ENCODE measurements around the gene PCID2. TPM values are rescaled to one million over a fixed set of nuclear protein-coding genes. Genes with fewer than 3 reads are reported as not detected.

Gene PCID2
- polyA plus RNA-seq, 1 experiment: 73.6 TPM

DNA sequence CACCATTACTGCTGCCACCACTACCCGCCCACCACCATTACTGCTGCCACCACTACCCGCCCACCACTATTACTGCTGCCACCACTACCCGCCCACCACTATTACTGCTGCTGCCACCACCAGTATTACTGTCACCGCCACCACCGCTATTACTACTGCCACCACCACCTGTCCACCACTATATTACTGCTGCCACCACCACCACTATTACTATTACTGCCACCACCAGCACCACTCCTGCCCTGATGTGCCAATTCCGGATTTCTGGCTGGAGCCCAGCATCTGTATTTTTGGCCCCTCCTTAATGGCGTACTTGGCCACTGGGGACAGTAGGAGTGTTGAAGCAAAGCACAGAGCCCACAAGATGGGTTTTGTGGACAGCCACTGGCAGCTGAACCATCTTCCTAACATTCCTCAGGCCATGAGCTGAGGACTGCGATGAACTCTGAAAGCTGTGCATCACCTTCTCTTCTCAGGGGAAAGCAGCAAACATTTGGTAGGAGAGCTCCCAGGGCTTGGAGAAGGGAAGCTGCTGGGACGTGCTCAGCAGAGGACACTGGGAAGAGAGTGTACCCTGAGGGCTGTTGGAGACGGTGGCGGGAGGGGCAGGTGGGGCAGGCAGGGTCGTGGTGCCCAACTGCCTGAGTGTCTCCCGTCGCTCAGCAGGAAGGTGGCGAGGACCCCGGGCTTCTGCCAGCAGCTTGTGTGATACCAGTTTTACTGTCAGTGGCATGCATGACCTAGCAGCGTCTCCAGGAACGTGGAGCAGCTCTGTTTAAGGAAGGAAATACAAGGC is 23.9 kb upstream of the PCID2 start:
- TF ChIP-seq CTCF (IDR thresholded peaks at IDR 0.05; ENCODE audit: insufficient read depth, low read depth, low read length): no peak
- Histone ChIP-seq H3K36me3 (ENCODE audit: control insufficient read depth, insufficient read depth, low read length) (peaks cover 15% of the 10 kb centered on the region), H3K27me3 (ENCODE audit: control insufficient read depth, insufficient read depth, low read length) (no peaks in the 10 kb centered on the region), H3K4me3 (ENCODE audit: low read depth, low read length) (no peak overlapping the region)
- POLR2A ChIA-PET: no interaction called here
- CTCF ChIA-PET: no interaction called here
- no peak for DNase-seq (ENCODE audit: low read depth)

- no peak for DNase-seq (ENCODE audit: low read depth)
- TF ChIP-seq CTCF (IDR thresholded peaks at IDR 0.05; ENCODE audit: insufficient read depth, low read depth, low read length): no peak
- Histone ChIP-seq H3K27me3 (ENCODE audit: control insufficient read depth, insufficient read depth, low read length) (no peaks in the 10 kb centered on the region), H3K4me3 (ENCODE audit: low read depth, low read length) (no peak overlapping the region), H3K36me3 (ENCODE audit: control insufficient read depth, insufficient read depth, low read length) (peaks cover 17% of the 10 kb centered on the region)
- POLR2A ChIA-PET: no interaction called here
- CTCF ChIA-PET: interaction anchor here (0.6 kb wide), 1 partner anchor 10 kb away, joined by 4 read pairs; no protein-coding TSS in a partner anchor
Observed at GRCh38 chr13:113231306-113232207, 23.1 kb upstream of the PCID2 start.

DNA sequence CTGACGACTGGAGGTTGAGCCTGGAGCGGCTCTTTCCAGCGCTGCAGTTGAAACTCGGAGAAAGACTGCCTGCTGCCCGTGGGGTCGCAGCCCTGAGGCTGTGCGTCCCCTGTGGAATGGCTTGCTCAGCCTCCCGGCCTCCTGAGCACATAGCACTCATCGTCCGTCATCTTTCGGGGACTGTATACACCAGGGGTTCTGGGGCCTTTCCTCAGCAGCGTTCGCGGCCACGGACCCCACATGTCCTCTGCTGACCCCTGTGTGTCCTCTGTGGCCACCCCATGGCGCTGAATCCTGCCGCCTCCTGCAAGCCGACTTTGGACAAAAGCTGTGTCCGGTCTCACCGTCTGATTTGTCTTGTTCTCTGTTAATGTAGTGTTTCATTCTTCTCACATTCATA is 21.3 kb upstream of the PCID2 start:
- DNase-seq (ENCODE audit: low read depth): no peak
- no peak for TF ChIP-seq CTCF (IDR thresholded peaks at IDR 0.05; ENCODE audit: insufficient read depth, low read depth, low read length)
- no peak overlapping the region for H3K4me3 ChIP-seq (ENCODE audit: low read depth, low read length)
- H3K27me3 ChIP-seq (ENCODE audit: control insufficient read depth, insufficient read depth, low read length): no peaks in the 10 kb centered on the region
- ChIA-PET CTCF (interaction anchor here (0.6 kb wide), 1 partner anchor 200 kb away, joined by 3 read pairs; no protein-coding TSS in a partner anchor), POLR2A (no interaction called here)
- peaks cover 22% of the 10 kb centered on the region for H3K36me3 ChIP-seq (ENCODE audit: control insufficient read depth, insufficient read depth, low read length)

- Histone ChIP-seq H3K4me3 (ENCODE audit: low read depth, low read length) (no peak overlapping the region), H3K36me3 (ENCODE audit: control insufficient read depth, insufficient read depth, low read length) (peaks cover 21% of the 10 kb centered on the region), H3K27me3 (ENCODE audit: control insufficient read depth, insufficient read depth, low read length) (no peaks in the 10 kb centered on the region)
- ChIA-PET POLR2A (no interaction called here), CTCF (interaction anchor here (0.6 kb wide), 1 partner anchor 199 kb away, joined by 3 read pairs; no protein-coding TSS in a partner anchor)
- DNase-seq (ENCODE audit: low read depth): no peak
- no peak for TF ChIP-seq CTCF (IDR thresholded peaks at IDR 0.05; ENCODE audit: insufficient read depth, low read depth, low read length)
Observed at GRCh38 chr13:113229161-113229560, 20.7 kb upstream of the PCID2 start.

- ChIA-PET CTCF (interaction anchor here (0.7 to 1.3 kb wide), 2 partner anchors 12 to 20 kb away, joined by 3 read pairs; no protein-coding TSS in a partner anchor), POLR2A (no interaction called here)
- H3K27me3 ChIP-seq (ENCODE audit: control insufficient read depth, insufficient read depth, low read length): no peaks in the 10 kb centered on the region
- DNase-seq (ENCODE audit: low read depth): no peak
- H3K4me3 ChIP-seq (ENCODE audit: low read depth, low read length): no peak overlapping the region
- H3K36me3 ChIP-seq (ENCODE audit: control insufficient read depth, insufficient read depth, low read length): peaks cover 26% of the 10 kb centered on the region
- TF ChIP-seq CTCF (IDR thresholded peaks at IDR 0.05; ENCODE audit: insufficient read depth, low read depth, low read length): no peak
Observed at GRCh38 chr13:113226873-113227450, 18.5 kb upstream of the PCID2 start.
